ENCODE results near the gene TSC1.

TSC1 gene

DNA sequence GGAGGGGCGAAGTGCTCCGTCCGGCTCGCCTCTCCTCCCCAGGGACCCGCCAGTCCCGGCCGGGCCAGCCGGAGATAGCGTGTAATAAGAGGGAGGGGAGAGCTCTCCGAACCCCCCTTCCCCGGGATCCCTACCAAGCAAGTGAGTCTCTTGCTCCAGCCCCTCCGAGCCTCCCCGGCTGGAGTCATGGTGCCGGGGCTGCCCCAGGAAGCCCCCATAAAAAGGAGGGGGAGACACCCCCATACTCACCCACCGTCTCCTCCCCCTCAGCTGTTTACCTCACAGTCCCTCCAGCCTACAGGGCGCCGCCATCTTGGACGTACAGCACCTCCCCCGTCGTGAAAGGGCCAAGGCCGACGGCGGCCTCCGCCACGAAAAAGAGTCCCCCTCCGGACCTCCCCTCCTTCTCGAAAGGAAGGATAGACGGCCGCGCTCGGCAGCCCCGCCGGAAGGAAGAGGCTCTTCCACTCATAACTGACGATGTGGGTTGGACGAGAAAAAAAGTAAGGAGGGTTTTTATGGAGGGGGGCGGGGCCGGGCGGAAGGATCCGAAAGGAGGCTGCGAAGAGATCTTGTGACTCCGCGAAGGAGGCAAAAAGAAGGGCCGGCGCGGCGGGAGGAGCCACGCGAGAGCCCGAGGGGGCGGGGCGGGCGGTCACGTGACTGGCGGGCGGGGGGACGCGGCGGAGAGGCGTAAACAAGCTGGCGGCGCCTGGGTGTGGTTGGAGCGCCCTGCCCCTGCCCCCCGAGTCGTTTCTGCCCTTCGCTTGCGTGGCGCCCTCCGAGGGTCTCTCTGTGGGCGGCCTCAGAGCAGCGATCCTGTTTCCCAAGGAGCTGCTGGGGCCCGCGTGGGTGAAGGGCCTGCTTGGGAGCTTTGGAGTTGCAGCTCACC lies at the start of gene TSC1 (continued):
- no peak for TF ChIP-seq ZNF155 (tag by site-specific recombination; IDR thresholded peaks at IDR 0.05)
- TF ChIP-seq, protein P1, sequence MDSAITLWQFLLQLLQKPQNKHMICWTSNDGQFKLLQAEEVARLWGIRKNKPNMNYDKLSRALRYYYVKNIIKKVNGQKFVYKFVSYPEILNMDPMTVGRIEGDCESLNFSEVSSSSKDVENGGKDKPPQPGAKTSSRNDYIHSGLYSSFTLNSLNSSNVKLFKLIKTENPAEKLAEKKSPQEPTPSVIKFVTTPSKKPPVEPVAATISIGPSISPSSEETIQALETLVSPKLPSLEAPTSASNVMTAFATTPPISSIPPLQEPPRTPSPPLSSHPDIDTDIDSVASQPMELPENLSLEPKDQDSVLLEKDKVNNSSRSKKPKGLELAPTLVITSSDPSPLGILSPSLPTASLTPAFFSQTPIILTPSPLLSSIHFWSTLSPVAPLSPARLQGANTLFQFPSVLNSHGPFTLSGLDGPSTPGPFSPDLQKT (IDR thresholded peaks at IDR 0.05; ENCODE audit: borderline replicate concordance, low read depth, low read length) = no peak
- peak; percentile 71; the same call in 1 of the 2 replicates for TF ChIP-seq ZNF610 (tag by site-specific recombination; IDR thresholded peaks at IDR 0.05; ENCODE audit: borderline replicate concordance)
- no peak for TF ChIP-seq ZNF426 (tag by site-specific recombination; IDR thresholded peaks at IDR 0.05)
- no peak for TF ChIP-seq ZNF223 (tag by site-specific recombination; IDR thresholded peaks at IDR 0.05)
- peak; percentile 98; the same call in 1 of the 2 replicates for TF ChIP-seq ZNF501 (tag by site-specific recombination; IDR thresholded peaks at IDR 0.05)
- TF ChIP-seq ZNF548 (tag by site-specific recombination; IDR thresholded peaks at IDR 0.05) = no peak; the same call in 1 of the 2 replicates
- peak; percentile 85 for TF ChIP-seq ZBTB17 (tag by site-specific recombination; IDR thresholded peaks at IDR 0.05)
- no peak for TF ChIP-seq TCF7L2 (IDR thresholded peaks at IDR 0.05; ENCODE audit: borderline replicate concordance, low read depth, low read length)
- no peak for TF ChIP-seq ZNF473 (tag by site-specific recombination; IDR thresholded peaks at IDR 0.05)
- peak; percentile 75 for TF ChIP-seq ZBTB21 (tag by site-specific recombination; IDR thresholded peaks at IDR 0.05)
- no peak for TF ChIP-seq ZNF596 (tag by site-specific recombination; IDR thresholded peaks at IDR 0.05)
- TF ChIP-seq KLF1 (tag by site-specific recombination; IDR thresholded peaks at IDR 0.05) = peak; percentile 82
- TF ChIP-seq ZNF629 (tag by site-specific recombination; IDR thresholded peaks at IDR 0.05) = peak; percentile 93
- peak; percentile 22; the same call in 1 of the 2 replicates for TF ChIP-seq ZNF423 (tag by site-specific recombination; IDR thresholded peaks at IDR 0.05)
- TF ChIP-seq ZNF558 (tag by site-specific recombination; IDR thresholded peaks at IDR 0.05) = peak; percentile 83
- TF ChIP-seq ZNF302 (tag by site-specific recombination; IDR thresholded peaks at IDR 0.05; ENCODE audit: low read depth) = no peak
- TF ChIP-seq, protein P2, sequence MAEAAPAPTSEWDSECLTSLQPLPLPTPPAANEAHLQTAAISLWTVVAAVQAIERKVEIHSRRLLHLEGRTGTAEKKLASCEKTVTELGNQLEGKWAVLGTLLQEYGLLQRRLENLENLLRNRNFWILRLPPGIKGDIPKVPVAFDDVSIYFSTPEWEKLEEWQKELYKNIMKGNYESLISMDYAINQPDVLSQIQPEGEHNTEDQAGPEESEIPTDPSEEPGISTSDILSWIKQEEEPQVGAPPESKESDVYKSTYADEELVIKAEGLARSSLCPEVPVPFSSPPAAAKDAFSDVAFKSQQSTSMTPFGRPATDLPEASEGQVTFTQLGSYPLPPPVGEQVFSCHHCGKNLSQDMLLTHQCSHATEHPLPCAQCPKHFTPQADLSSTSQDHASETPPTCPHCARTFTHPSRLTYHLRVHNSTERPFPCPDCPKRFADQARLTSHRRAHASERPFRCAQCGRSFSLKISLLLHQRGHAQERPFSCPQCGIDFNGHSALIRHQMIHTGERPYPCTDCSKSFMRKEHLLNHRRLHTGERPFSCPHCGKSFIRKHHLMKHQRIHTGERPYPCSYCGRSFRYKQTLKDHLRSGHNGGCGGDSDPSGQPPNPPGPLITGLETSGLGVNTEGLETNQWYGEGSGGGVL (tag by site-specific recombination; IDR thresholded peaks at IDR 0.05) = peak; percentile 88
- TF ChIP-seq, protein P3, sequence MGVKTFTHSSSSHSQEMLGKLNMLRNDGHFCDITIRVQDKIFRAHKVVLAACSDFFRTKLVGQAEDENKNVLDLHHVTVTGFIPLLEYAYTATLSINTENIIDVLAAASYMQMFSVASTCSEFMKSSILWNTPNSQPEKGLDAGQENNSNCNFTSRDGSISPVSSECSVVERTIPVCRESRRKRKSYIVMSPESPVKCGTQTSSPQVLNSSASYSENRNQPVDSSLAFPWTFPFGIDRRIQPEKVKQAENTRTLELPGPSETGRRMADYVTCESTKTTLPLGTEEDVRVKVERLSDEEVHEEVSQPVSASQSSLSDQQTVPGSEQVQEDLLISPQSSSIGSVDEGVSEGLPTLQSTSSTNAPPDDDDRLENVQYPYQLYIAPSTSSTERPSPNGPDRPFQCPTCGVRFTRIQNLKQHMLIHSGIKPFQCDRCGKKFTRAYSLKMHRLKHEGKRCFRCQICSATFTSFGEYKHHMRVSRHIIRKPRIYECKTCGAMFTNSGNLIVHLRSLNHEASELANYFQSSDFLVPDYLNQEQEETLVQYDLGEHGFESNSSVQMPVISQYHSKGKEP (tag by site-specific recombination; IDR thresholded peaks at IDR 0.05) = no peak; the same call in 1 of the 2 replicates
- no peak for TF ChIP-seq ZNF510 (tag by site-specific recombination; IDR thresholded peaks at IDR 0.05; ENCODE audit: insufficient replicate concordance)
- TF ChIP-seq ZNF544 (tag by site-specific recombination; IDR thresholded peaks at IDR 0.05) = no peak
- no peak for TF ChIP-seq ZNF211 (tag by site-specific recombination; IDR thresholded peaks at IDR 0.05; ENCODE audit: low read depth)
- peak; percentile 79 for TF ChIP-seq ZNF394 (tag by site-specific recombination; IDR thresholded peaks at IDR 0.05; ENCODE audit: borderline replicate concordance)
- TF ChIP-seq ZNF707 (tag by site-specific recombination; IDR thresholded peaks at IDR 0.05) = no peak
- no peak for TF ChIP-seq ZNF157 (tag by site-specific recombination; IDR thresholded peaks at IDR 0.05)
- no peak for TF ChIP-seq ZNF830 (tag by site-specific recombination; IDR thresholded peaks at IDR 0.05; ENCODE audit: low read depth)
- TF ChIP-seq, protein P4, sequence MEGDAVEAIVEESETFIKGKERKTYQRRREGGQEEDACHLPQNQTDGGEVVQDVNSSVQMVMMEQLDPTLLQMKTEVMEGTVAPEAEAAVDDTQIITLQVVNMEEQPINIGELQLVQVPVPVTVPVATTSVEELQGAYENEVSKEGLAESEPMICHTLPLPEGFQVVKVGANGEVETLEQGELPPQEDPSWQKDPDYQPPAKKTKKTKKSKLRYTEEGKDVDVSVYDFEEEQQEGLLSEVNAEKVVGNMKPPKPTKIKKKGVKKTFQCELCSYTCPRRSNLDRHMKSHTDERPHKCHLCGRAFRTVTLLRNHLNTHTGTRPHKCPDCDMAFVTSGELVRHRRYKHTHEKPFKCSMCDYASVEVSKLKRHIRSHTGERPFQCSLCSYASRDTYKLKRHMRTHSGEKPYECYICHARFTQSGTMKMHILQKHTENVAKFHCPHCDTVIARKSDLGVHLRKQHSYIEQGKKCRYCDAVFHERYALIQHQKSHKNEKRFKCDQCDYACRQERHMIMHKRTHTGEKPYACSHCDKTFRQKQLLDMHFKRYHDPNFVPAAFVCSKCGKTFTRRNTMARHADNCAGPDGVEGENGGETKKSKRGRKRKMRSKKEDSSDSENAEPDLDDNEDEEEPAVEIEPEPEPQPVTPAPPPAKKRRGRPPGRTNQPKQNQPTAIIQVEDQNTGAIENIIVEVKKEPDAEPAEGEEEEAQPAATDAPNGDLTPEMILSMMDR (tag by site-specific recombination; IDR thresholded peaks at IDR 0.05) = no peak
- TF ChIP-seq ZNF112 (tag by site-specific recombination; IDR thresholded peaks at IDR 0.05) = no peak
- peak; percentile 99 for TF ChIP-seq YY1 (tag by site-specific recombination; IDR thresholded peaks at IDR 0.05)
- TF ChIP-seq GLIS1 (tag by site-specific recombination; IDR thresholded peaks at IDR 0.05) = peak; percentile 71
- peak; percentile 30; the same call in 1 of the 2 replicates for TF ChIP-seq OSR2 (tag by site-specific recombination; IDR thresholded peaks at IDR 0.05)
- TF ChIP-seq SP3 (tag by site-specific recombination; IDR thresholded peaks at IDR 0.05) = peak; percentile 100
- TF ChIP-seq BCL11B (tag by site-specific recombination; IDR thresholded peaks at IDR 0.05; ENCODE audit: low read depth) = no peak
- TF ChIP-seq ZNF623 (tag by site-specific recombination; IDR thresholded peaks at IDR 0.05) = peak; percentile 37; the same call in 1 of the 2 replicates
